ENCODE data around the gene SLIT3.

Gene SLIT3

GRCh38 chr5:168899673-168900072, 401.3 kb downstream of the SLIT3 start:
- H3K36me3 Mint-ChIP-seq (ENCODE audit: low read depth), result no peaks in the 10 kb centered on the region
- no peak for DNase-seq
- H3K27me3 Mint-ChIP-seq (ENCODE audit: low read depth, poor library complexity), result peaks cover 9% of the 10 kb centered on the region
- H3K4me1 Mint-ChIP-seq, result peaks cover 32% of the 10 kb centered on the region
- H3K9me3 Mint-ChIP-seq, result no peaks in the 10 kb centered on the region
- no peak overlapping the region for H3K27ac Mint-ChIP-seq
- H3K4me3 Mint-ChIP-seq, result no peak overlapping the region
- no peak for TF ChIP-seq CTCF (IDR thresholded peaks at IDR 0.05)

DNA sequence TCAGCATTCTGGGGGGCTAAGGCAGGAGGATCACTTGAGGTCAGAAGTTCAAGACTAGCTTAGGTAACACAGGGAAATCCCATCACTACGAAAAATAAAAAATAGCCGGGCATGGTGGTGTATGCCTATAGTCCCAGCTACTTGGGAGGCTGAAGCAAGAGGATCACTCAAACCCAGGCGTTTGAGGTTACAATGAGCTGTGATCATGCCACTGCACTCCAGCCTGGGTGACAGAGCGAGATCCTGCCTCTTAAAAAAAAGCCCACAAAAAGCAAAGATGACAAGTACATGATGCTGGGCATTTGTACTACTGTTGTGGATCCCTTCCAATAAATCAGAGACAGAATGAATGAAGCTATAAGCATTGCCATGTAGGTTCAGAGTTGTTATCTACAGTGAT, 401.7 kb downstream of the SLIT3 start:
- no peaks in the 10 kb centered on the region for H3K9me3 Mint-ChIP-seq
- H3K27ac Mint-ChIP-seq, result no peak overlapping the region
- peaks cover 9% of the 10 kb centered on the region for H3K27me3 Mint-ChIP-seq (ENCODE audit: low read depth, poor library complexity)
- H3K4me1 Mint-ChIP-seq, result peaks cover 32% of the 10 kb centered on the region
- no peak overlapping the region for H3K4me3 Mint-ChIP-seq
- no peaks in the 10 kb centered on the region for H3K36me3 Mint-ChIP-seq (ENCODE audit: low read depth)
- no peak for DNase-seq
- TF ChIP-seq CTCF (IDR thresholded peaks at IDR 0.05), result no peak

GRCh38 chr5:168898247-168898911, 402.6 kb downstream of the SLIT3 start:
- Mint-ChIP-seq H3K4me3 (no peak overlapping the region), H3K27me3 (ENCODE audit: low read depth, poor library complexity) (peaks cover 12% of the 10 kb centered on the region), H3K27ac (no peak overlapping the region), H3K9me3 (no peaks in the 10 kb centered on the region), H3K36me3 (ENCODE audit: low read depth) (no peaks in the 10 kb centered on the region), H3K4me1 (peaks cover 36% of the 10 kb centered on the region)
- TF ChIP-seq CTCF (IDR thresholded peaks at IDR 0.05), result no peak
- DNase-seq, result no peak

- H3K27me3 Mint-ChIP-seq (ENCODE audit: low read depth, poor library complexity), result peaks cover 14% of the 10 kb centered on the region
- H3K36me3 Mint-ChIP-seq (ENCODE audit: low read depth), result no peaks in the 10 kb centered on the region
- no peak overlapping the region for H3K27ac Mint-ChIP-seq
- no peak for TF ChIP-seq CTCF (IDR thresholded peaks at IDR 0.05)
- H3K4me1 Mint-ChIP-seq, result peaks cover 45% of the 10 kb centered on the region
- H3K9me3 Mint-ChIP-seq, result no peaks in the 10 kb centered on the region
- H3K4me3 Mint-ChIP-seq, result peak overlapping the region; percentile 2
- DNase-seq, result no peak
These were observed 403.4 kb downstream of the SLIT3 start for GRCh38 chr5:168897387-168898122.

DNA sequence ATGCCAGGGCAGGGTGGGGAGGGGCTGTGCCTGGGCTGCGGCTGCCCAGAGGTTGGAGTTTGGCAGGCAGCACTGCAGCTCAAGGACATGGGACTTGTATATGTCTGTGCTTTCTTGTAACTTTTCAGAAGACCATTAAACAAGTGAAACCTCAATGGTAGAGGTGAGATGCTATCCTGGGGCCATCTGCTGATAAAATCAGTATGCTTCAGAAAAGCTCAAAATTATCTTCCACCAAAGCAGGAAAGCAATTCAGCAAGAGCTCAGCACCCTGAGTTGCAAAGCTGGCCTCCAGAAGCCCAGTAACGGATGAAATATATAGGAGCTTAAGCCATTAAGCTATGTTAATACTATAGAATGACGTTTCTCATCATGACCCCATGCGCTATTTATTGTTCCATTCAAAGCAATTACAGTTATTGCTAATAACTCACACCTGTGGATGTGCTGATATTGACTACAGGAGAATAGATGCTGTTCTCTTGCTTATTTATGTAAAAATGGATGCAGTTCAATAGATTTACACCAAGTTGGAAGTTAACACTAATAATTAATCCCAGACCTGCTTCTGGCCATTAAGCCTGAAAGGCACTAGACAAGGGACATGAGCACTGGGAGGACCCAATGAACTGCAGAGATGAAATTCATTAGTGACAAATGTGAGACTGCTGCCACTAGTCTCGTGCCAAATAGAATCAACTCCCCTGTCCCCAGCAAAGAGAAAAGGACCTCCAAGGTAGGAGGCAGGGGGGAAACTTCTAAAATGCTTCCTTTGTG, 405.5 kb downstream of the SLIT3 start:
- Mint-ChIP-seq H3K27ac (no peak overlapping the region), H3K4me1 (peaks cover 51% of the 10 kb centered on the region), H3K4me3 (no peak overlapping the region), H3K27me3 (ENCODE audit: low read depth, poor library complexity) (peaks cover 19% of the 10 kb centered on the region), H3K9me3 (no peaks in the 10 kb centered on the region), H3K36me3 (ENCODE audit: low read depth) (no peaks in the 10 kb centered on the region)
- no peak for TF ChIP-seq CTCF (IDR thresholded peaks at IDR 0.05)
- DNase-seq, result no peak

All from nephron progenitor cell (in vitro differentiated cells).